IMR-90 (cell line): Measurements from ENCODE around the gene BPNT1. TPM values are rescaled to one million over a fixed set of nuclear protein-coding genes. Genes with fewer than 3 reads are reported as not detected.

Source experiments
- ATAC-seq: fragments of 200-7000 bp; cut with Tn5 transposase; 2 replicates; pipeline ENCODE4 v1.9.1; 2020; ENCODE audit warnings: low read depth, mild to moderate bottlenecking, moderate library complexity
- BruUV-seq: library from RNA; stranded (reverse); fragments of 400-500 nt; replicated peaks from 2 replicates; lab custom pipeline; 2021; lab: Mats Ljungman, UMichigan
- CTCF ChIA-PET: fragments of 300-600 bp; formaldehyde crosslinking; extraction: SDS; loops from one replicate; lab custom pipeline; 2021; ENCODE audit warnings: antibody characterized with exemption; lab: Yijun Ruan, JAX
- POLR2A ChIA-PET: fragments of 300-600 bp; sonication (Branson Sonifier 250); formaldehyde crosslinking; loops from one replicate; lab custom pipeline; 2022; ENCODE audit warnings: antibody characterized with exemption; ENCODE audit not compliant: unreplicated experiment; lab: Charles Lee
- DNase-seq: peaks from one replicate; pipeline ENCODE4 v3.0.0; 2013
- H2AFZ ChIP-seq: replicated peaks from 2 replicates; pipeline ENCODE3; 2013; ENCODE audit warnings: low read length, mild to moderate bottlenecking; ENCODE audit not compliant: poor library complexity
- H2AK5ac ChIP-seq: 2 replicates; pipeline ENCODE4 v1.6.1; 2013; ENCODE audit warnings: low read depth, low read length, inconsistent platforms
- H2AK9ac ChIP-seq: replicated peaks from 2 replicates; pipeline ENCODE3; 2013; ENCODE audit warnings: mild to moderate bottlenecking, low read depth, low read length, moderate library complexity; ENCODE audit not compliant: poor library complexity
- H2BK120ac ChIP-seq: 2 replicates; pipeline ENCODE4 v1.6.1; 2013; ENCODE audit warnings: low read depth, low read length, inconsistent platforms
- H2BK15ac ChIP-seq: 3 replicates; pipeline ENCODE4 v1.6.1; 2013; ENCODE audit warnings: low read depth, low read length, inconsistent platforms
- H2BK20ac ChIP-seq: 2 replicates; pipeline ENCODE4 v1.6.1; 2013; ENCODE audit warnings: low read depth, mild to moderate bottlenecking, inconsistent platforms, low read length, moderate library complexity
- H2BK5ac ChIP-seq: 2 replicates; pipeline ENCODE4 v1.6.1; 2013; ENCODE audit warnings: mild to moderate bottlenecking, low read depth, low read length, inconsistent platforms; ENCODE audit not compliant: poor library complexity, severe bottlenecking
- H3K14ac ChIP-seq: replicated peaks from 2 replicates; pipeline ENCODE4 v1.6.1; 2013; ENCODE audit warnings: low read depth, low read length, inconsistent platforms
- H3K18ac ChIP-seq: 2 replicates; pipeline ENCODE4 v1.6.1; 2013; ENCODE audit warnings: low read depth, low read length, control low read depth
- H3K23ac ChIP-seq: 2 replicates; pipeline ENCODE4 v1.6.1; 2013; ENCODE audit warnings: low read depth, low read length, inconsistent platforms
- H3K27ac ChIP-seq: 2 replicates; pipeline ENCODE4 v1.5.1; 2013; ENCODE audit warnings: mild to moderate bottlenecking, control low read depth, low read length; ENCODE audit not compliant: insufficient read depth
- H3K27me3 ChIP-seq: 2 replicates; pipeline ENCODE4 v1.6.1; 2013; ENCODE audit warnings: low read length; ENCODE audit not compliant: control insufficient read depth, insufficient read depth
- H3K36me3 ChIP-seq: 2 replicates; pipeline ENCODE4 v1.6.1; 2013; ENCODE audit warnings: low read length, mixed read lengths; ENCODE audit not compliant: control insufficient read depth, insufficient read depth
- H3K4ac ChIP-seq: 2 replicates; pipeline ENCODE4 v1.6.1; 2013; ENCODE audit warnings: low read depth, low read length, inconsistent platforms
- H3K4me1 ChIP-seq: 2 replicates; pipeline ENCODE4 v1.6.1; 2013; ENCODE audit warnings: low read length, mixed read lengths; ENCODE audit not compliant: control insufficient read depth, insufficient read depth
- H3K4me2 ChIP-seq: 2 replicates; pipeline ENCODE4 v1.6.1; 2013; ENCODE audit warnings: low read depth, mild to moderate bottlenecking, control low read depth, low read length, moderate library complexity
- H3K4me3 ChIP-seq: 2 replicates; pipeline ENCODE4 v1.5.1; 2013; ENCODE audit warnings: low read depth, mild to moderate bottlenecking, control low read depth, low read length, moderate library complexity; ENCODE audit not compliant: insufficient read depth
- H3K56ac ChIP-seq: 2 replicates; pipeline ENCODE4 v1.6.1; 2013; ENCODE audit warnings: low read length, inconsistent platforms; ENCODE audit not compliant: insufficient read depth; ENCODE audit errors: extremely low read depth
- H3K79me1 ChIP-seq, 2 experiments: 2 replicates each; pipeline ENCODE4 v1.6.1; 2013; ENCODE audit warnings: low read length in 2 of 2, inconsistent platforms in 1 of 2, low read depth in 1 of 2
- H3K9ac ChIP-seq: 2 replicates; pipeline ENCODE4 v1.6.1; 2013; ENCODE audit warnings: low read depth, low read length, control low read depth
- H3K9me1 ChIP-seq: 2 replicates; pipeline ENCODE4 v1.6.1; 2013; ENCODE audit warnings: low read length, inconsistent platforms; ENCODE audit not compliant: insufficient read depth
- H3K9me3 ChIP-seq: 2 replicates; pipeline ENCODE4 v1.6.1; 2013; ENCODE audit warnings: low read length; ENCODE audit not compliant: control insufficient read depth, insufficient read depth
- H4K20me1 ChIP-seq: 2 replicates; pipeline ENCODE4 v1.6.1; 2013; ENCODE audit warnings: low read length, inconsistent platforms; ENCODE audit not compliant: insufficient read depth
- H4K5ac ChIP-seq: 2 replicates; pipeline ENCODE4 v1.6.1; 2013; ENCODE audit warnings: mild to moderate bottlenecking, low read depth, low read length, control low read depth
- H4K8ac ChIP-seq, 2 experiments: 2 replicates each; pipeline ENCODE4 v1.6.1; 2013; ENCODE audit warnings: low read depth in 2 of 2, low read length in 2 of 2, control low read depth in 1 of 2, inconsistent platforms in 1 of 2
- H4K91ac ChIP-seq: 2 replicates; pipeline ENCODE4 v1.6.1; 2013; ENCODE audit warnings: low read depth, low read length, inconsistent platforms; ENCODE audit not compliant: insufficient read depth
- BHLHE40 ChIP-seq: fragments of 150-350 bp; IDR thresholded peaks from 2 replicates; pipeline ENCODE4 v1.6.1; 2016; ENCODE audit warnings: mild to moderate bottlenecking, low read depth, low read length
- CEBPB ChIP-seq: IDR thresholded peaks from 2 replicates; pipeline ENCODE4 v1.6.1; 2012; ENCODE audit warnings: low read depth, low read length, improper control_type of control experiment
- CHD1 ChIP-seq: IDR thresholded peaks from 2 replicates; pipeline ENCODE4 v1.6.1; 2012; ENCODE audit warnings: low read depth, low read length, improper control_type of control experiment
- CTCF ChIP-seq: conservative IDR thresholded peaks from 2 replicates; pipeline ENCODE4 v1.5.1; 2012; ENCODE audit warnings: mild to moderate bottlenecking, low read depth, low read length, improper control_type of control experiment
- ELK1 ChIP-seq: fragments of 150-350 bp; IDR thresholded peaks from 2 replicates; pipeline ENCODE4 v1.6.1; 2016; ENCODE audit warnings: low read depth, mild to moderate bottlenecking, low read length, moderate library complexity, borderline replicate concordance
- FOS ChIP-seq: fragments of 150-350 bp; IDR thresholded peaks from 2 replicates; pipeline ENCODE4 v1.6.1; 2016; ENCODE audit warnings: low read depth, low read length
- MAFK ChIP-seq: IDR thresholded peaks from 2 replicates; pipeline ENCODE4 v1.6.1; 2012; ENCODE audit warnings: low read depth, low read length, improper control_type of control experiment
- MAZ ChIP-seq: IDR thresholded peaks from 2 replicates; pipeline ENCODE4 v1.6.1; 2012; ENCODE audit warnings: low read depth, mild to moderate bottlenecking, low read length, improper control_type of control experiment, moderate library complexity, borderline replicate concordance
- MXI1 ChIP-seq: IDR thresholded peaks from 2 replicates; pipeline ENCODE4 v1.6.1; 2012; ENCODE audit warnings: low read depth, mild to moderate bottlenecking, low read length, moderate library complexity, borderline replicate concordance
- NFE2L2 ChIP-seq: fragments of 150-350 bp; IDR thresholded peaks from 2 replicates; pipeline ENCODE4 v1.6.1; 2016; ENCODE audit warnings: low read depth, mild to moderate bottlenecking, low read length
- POLR2A ChIP-seq: IDR thresholded peaks from 2 replicates; pipeline ENCODE4 v1.6.1; 2012; ENCODE audit warnings: mild to moderate bottlenecking, low read depth, low read length
- RCOR1 ChIP-seq: IDR thresholded peaks from 2 replicates; pipeline ENCODE4 v1.6.1; 2012; ENCODE audit warnings: mild to moderate bottlenecking, low read length, improper control_type of control experiment; ENCODE audit not compliant: insufficient replicate concordance
- RFX5 ChIP-seq: IDR thresholded peaks from 2 replicates; pipeline ENCODE4 v1.8.0; 2012; ENCODE audit warnings: low read depth, mild to moderate bottlenecking, low read length, moderate library complexity
- SMC3 ChIP-seq: fragments of 150-350 bp; IDR thresholded peaks from 2 replicates; pipeline ENCODE4 v1.6.1; 2016; ENCODE audit warnings: low read depth, mild to moderate bottlenecking, antibody characterized with exemption, low read length, moderate library complexity
- USF2 ChIP-seq: fragments of 150-350 bp; IDR thresholded peaks from 2 replicates; pipeline ENCODE4 v1.6.1; 2017; ENCODE audit warnings: mild to moderate bottlenecking, antibody characterized with exemption, low read length, low read depth
- WGBS, 2 experiments: methylation state at CpG; one replicate each; pipeline versions ENCODE4 v1.1.5 to v1.1.7; 2013; ENCODE audit warnings: missing lambda C conversion rate in 2 of 2; ENCODE audit not compliant: insufficient read length in 1 of 2; ENCODE audit errors: extremely low coverage in 2 of 2; 5-methylcytosine and 5-hydroxymethylcytosine counted together
- dilution Hi-C: fragments of 300-500 bp; cut with HindIII; formaldehyde crosslinking; loops from one replicate; pipeline ENCODE4 v1.14.3; 2018; ENCODE audit warnings: low sequenced_read_pairs; ENCODE audit not compliant: unreplicated experiment
- in situ Hi-C: fragments of 300-500 bp; cut with MboI; formaldehyde crosslinking; loops from 3 replicates; pipeline ENCODE4 v1.14.3; 2019; ENCODE audit warnings: low sequenced_read_pairs, inconsistent platforms, mixed read lengths
- intact Hi-C: fragments of 100-400 bp; cut with micrococcal nuclease; formaldehyde crosslinking; loops from 2 replicates; pipeline ENCODE4 v1.10.0; 2022
- polyA plus RNA-seq, 3 experiments: library from polyadenylated mRNA; depleted of rRNA; stranded (reverse); fragments of >200 nt; gene quantifications; 2 replicates each; pipeline ENCODE4 v1.2.3, GENCODE V29; 2012; ENCODE audit warnings: low replicate concordance in 1 of 3
- total RNA-seq: library from RNA; depleted of rRNA; stranded (reverse); fragments of >200 nt; gene quantifications from 2 replicates; pipeline ENCODE4 v1.2.3, GENCODE V29; 2012

The BPNT1 gene
- total and polyA plus RNA-seq, 2 of the 4 experiments (the other 2 are of a cell fraction), result 31.7 to 38.2 TPM

GRCh38 chr1:220137019-220137786, 47.6 kb upstream of the BPNT1 start:
- Histone ChIP-seq H3K9ac (no peak overlapping the region), H4K20me1 (no peaks in the 10 kb centered on the region), H3K18ac (no peak overlapping the region), H3K9me1 (no peaks in the 10 kb centered on the region; the same call in 1 of the 2 replicates), H2BK120ac (no peak overlapping the region), H2BK5ac (no peak overlapping the region), H3K27me3 (no peaks in the 10 kb centered on the region), H3K36me3 (peaks cover 32% of the 10 kb centered on the region), H4K91ac (no peak overlapping the region), H3K23ac (no peak overlapping the region), H3K4me3 (no peak overlapping the region), H4K8ac (no peak overlapping the region), H2BK20ac (no peak overlapping the region), H2AFZ (no peak overlapping the region), H3K27ac (no peak overlapping the region), H3K4me1 (no peaks in the 10 kb centered on the region), H3K56ac (no peak overlapping the region), H2AK9ac (no peak overlapping the region), H3K79me1 (no peaks in the 10 kb centered on the region), H3K4me2 (no peak overlapping the region), H2BK15ac (no peak overlapping the region), H4K5ac (no peak overlapping the region), H3K9me3 (no peaks in the 10 kb centered on the region), H2AK5ac (no peak overlapping the region), H3K4ac (no peak overlapping the region), H3K14ac (no peak overlapping the region)
- BruUV-seq, result no TSS peak
- ChIA-PET CTCF (interaction anchor here (0.5 to 1.0 kb wide), 3 partner anchors 13 to 156 kb away, joined by 3 read pairs; partner anchors contain the start of gene EPRS1), POLR2A (no interaction called here)
- dilution Hi-C loops, result no loop called here
- no CpG with 5 or more reads among the region's 9 CpGs for WGBS, 2 experiments
- DNase-seq (no peak), ATAC-seq (no peak)
- intact Hi-C loops, result no loop called here
- in situ Hi-C loops, result no loop called here
- no peak for TF ChIP-seq MAZ
- TF ChIP-seq USF2, result no peak
- no peak for TF ChIP-seq CHD1
- no peak for TF ChIP-seq ELK1
- TF ChIP-seq MXI1, result no peak
- TF ChIP-seq FOS, result no peak
- TF ChIP-seq CEBPB, result no peak
- TF ChIP-seq RCOR1, result no peak
- no peak for TF ChIP-seq NFE2L2
- TF ChIP-seq CTCF, result no peak
- no peak for TF ChIP-seq RFX5
- no peak for TF ChIP-seq MAFK
- no peak for TF ChIP-seq SMC3
- TF ChIP-seq BHLHE40, result no peak
- TF ChIP-seq POLR2A, result no peak
